Stimulated activated CD8-positive, alpha-beta memory T cell treated with anti-CD3 and anti-CD28 coated beads, Interleukin-12 subunit alpha, Interleukin-12 subunit beta, amount 100 ng/mL, for 24 hours (primary cell): ENCODE data around the gene FYB1.
"Not testable (repeated sequence)": the region's sequence is repeated elsewhere in the genome, so short reads cannot be mapped to it uniquely, and the experiment has no call there.

Source experiments
- DNase-seq: peaks from one replicate; pipeline ENCODE4 v3.0.0-alpha.2; 2020; ENCODE audit errors: extremely low read depth

Gene FYB1

GRCh38 chr5:39187831-39188731 is 31.3 kb downstream of the FYB1 start:
- no peak for DNase-seq

- DNase-seq: no peak
Observed at GRCh38 chr5:39186722-39187539, 32.4 kb downstream of the FYB1 start.

GRCh38 chr5:39186289-39186688 is 33.1 kb downstream of the FYB1 start:
- DNase-seq: no peak

- DNase-seq: no peak
Observed at GRCh38 chr5:39185761-39186160, 33.6 kb downstream of the FYB1 start.

- not testable (repeated sequence) for DNase-seq
Observed at GRCh38 chr5:39179561-39179960, 39.8 kb downstream of the FYB1 start.

GRCh38 chr5:39178861-39179260 is 40.5 kb downstream of the FYB1 start:
- no peak for DNase-seq

- DNase-seq: no peak
Observed at GRCh38 chr5:39178171-39178570, 41.2 kb downstream of the FYB1 start.

- no peak for DNase-seq
Observed at GRCh38 chr5:39177631-39177964, 41.8 kb downstream of the FYB1 start.

- DNase-seq: no peak
Observed at GRCh38 chr5:39176759-39177630, 42.4 kb downstream of the FYB1 start.

- DNase-seq: no peak
Observed at GRCh38 chr5:39175273-39175955, 43.9 kb downstream of the FYB1 start.

- no peak for DNase-seq
Observed at GRCh38 chr5:39173069-39173468, 46.3 kb downstream of the FYB1 start.

GRCh38 chr5:39172593-39172992 is 46.8 kb downstream of the FYB1 start:
- no peak for DNase-seq

GRCh38 chr5:39171647-39172046 is 47.7 kb downstream of the FYB1 start:
- no peak for DNase-seq

- no peak for DNase-seq
Observed at GRCh38 chr5:39169081-39169480, 50.3 kb downstream of the FYB1 start.

- DNase-seq: no peak
Observed at GRCh38 chr5:39167972-39168342, 51.4 kb downstream of the FYB1 start.

- DNase-seq: no peak
Observed at GRCh38 chr5:39167141-39167971, 52.0 kb downstream of the FYB1 start.

GRCh38 chr5:39164529-39165402 is 54.6 kb downstream of the FYB1 start:
- DNase-seq: no peak

GRCh38 chr5:39164016-39164415 is 55.3 kb downstream of the FYB1 start:
- no peak for DNase-seq

GRCh38 chr5:39161578-39161977 is 57.8 kb downstream of the FYB1 start:
- DNase-seq: no peak
